ENCODE results near the gene NET1.

NET1 gene

GRCh38 chr10:5476918-5477525 is 64.7 kb downstream of the NET1 start:
- Mint-ChIP-seq H3K4me1 (peaks cover 13% of the 10 kb centered on the region), H3K27me3 (peaks cover 15% of the 10 kb centered on the region), H3K36me3 (no peaks in the 10 kb centered on the region), H3K9me3 (no peaks in the 10 kb centered on the region), H3K27ac (no peak overlapping the region), H3K4me3 (no peak overlapping the region)
- no peak for ATAC-seq

- H3K4me3 Mint-ChIP-seq: no peak overlapping the region
- peak; percentile 27 for ATAC-seq
Measured at GRCh38 chr10:5477948-5478693, 65.8 kb downstream of the NET1 start.

GRCh38 chr10:5478694-5479305 is 66.4 kb downstream of the NET1 start:
- Mint-ChIP-seq H3K27ac (no peak overlapping the region), H3K27me3 (peaks cover 19% of the 10 kb centered on the region), H3K4me1 (peaks cover 13% of the 10 kb centered on the region), H3K9me3 (no peaks in the 10 kb centered on the region), H3K36me3 (no peaks in the 10 kb centered on the region), H3K4me3 (no peak overlapping the region)
- ATAC-seq: no peak

More at GRCh38 chr10:5477948-5478693, 65.8 kb downstream of the NET1 start:
- Mint-ChIP-seq H3K27me3 (peaks cover 24% of the 10 kb centered on the region), H3K9me3 (no peaks in the 10 kb centered on the region), H3K27ac (no peak overlapping the region), H3K4me1 (peaks cover 13% of the 10 kb centered on the region), H3K36me3 (no peaks in the 10 kb centered on the region)

GRCh38 chr10:5479481-5480161 is 67.3 kb downstream of the NET1 start:
- no peaks in the 10 kb centered on the region for H3K9me3 Mint-ChIP-seq
- H3K4me3 Mint-ChIP-seq: no peak overlapping the region
- ATAC-seq: peak; percentile 64
- no peaks in the 10 kb centered on the region for H3K36me3 Mint-ChIP-seq
- H3K27ac Mint-ChIP-seq: peak overlapping the region; percentile 70
- H3K27me3 Mint-ChIP-seq: peaks cover 16% of the 10 kb centered on the region
- peaks cover 13% of the 10 kb centered on the region for H3K4me1 Mint-ChIP-seq

- peaks cover 22% of the 10 kb centered on the region for H3K27me3 Mint-ChIP-seq
- no peak overlapping the region for H3K4me3 Mint-ChIP-seq
Measured at GRCh38 chr10:5480162-5480941, 68.0 kb downstream of the NET1 start.

GRCh38 chr10:5481121-5481520 is 68.8 kb downstream of the NET1 start:
- Mint-ChIP-seq H3K9me3 (no peaks in the 10 kb centered on the region), H3K27ac (no peak overlapping the region), H3K4me1 (peaks cover 13% of the 10 kb centered on the region), H3K4me3 (no peak overlapping the region), H3K36me3 (no peaks in the 10 kb centered on the region), H3K27me3 (peaks cover 30% of the 10 kb centered on the region)
- no peak for ATAC-seq

More at GRCh38 chr10:5480162-5480941, 68.0 kb downstream of the NET1 start:
- no peaks in the 10 kb centered on the region for H3K36me3 Mint-ChIP-seq
- no peak for ATAC-seq
- H3K4me1 Mint-ChIP-seq: peaks cover 13% of the 10 kb centered on the region
- peak overlapping the region; percentile 70 for H3K27ac Mint-ChIP-seq
- H3K9me3 Mint-ChIP-seq: no peaks in the 10 kb centered on the region

- H3K27ac Mint-ChIP-seq: no peak overlapping the region
- no peak for ATAC-seq
- no peaks in the 10 kb centered on the region for H3K9me3 Mint-ChIP-seq
Measured at GRCh38 chr10:5482016-5482415, 69.7 kb downstream of the NET1 start.

GRCh38 chr10:5484205-5484604 is 71.8 kb downstream of the NET1 start:
- Mint-ChIP-seq H3K27me3 (peaks cover 58% of the 10 kb centered on the region), H3K36me3 (no peaks in the 10 kb centered on the region), H3K4me1 (peaks cover 11% of the 10 kb centered on the region), H3K4me3 (no peak overlapping the region), H3K9me3 (no peaks in the 10 kb centered on the region), H3K27ac (no peak overlapping the region)
- ATAC-seq: no peak

More at GRCh38 chr10:5482016-5482415, 69.7 kb downstream of the NET1 start:
- H3K4me1 Mint-ChIP-seq: peaks cover 13% of the 10 kb centered on the region
- H3K4me3 Mint-ChIP-seq: no peak overlapping the region
- H3K27me3 Mint-ChIP-seq: peaks cover 39% of the 10 kb centered on the region
- H3K36me3 Mint-ChIP-seq: no peaks in the 10 kb centered on the region

- H3K27me3 Mint-ChIP-seq: peaks cover 58% of the 10 kb centered on the region
- H3K4me1 Mint-ChIP-seq: peaks cover 9% of the 10 kb centered on the region
Measured at GRCh38 chr10:5485290-5485689, 72.9 kb downstream of the NET1 start.

GRCh38 chr10:5485948-5486852 is 73.8 kb downstream of the NET1 start:
- H3K4me3 Mint-ChIP-seq: no peak overlapping the region
- H3K27ac Mint-ChIP-seq: no peak overlapping the region
- peaks cover 58% of the 10 kb centered on the region for H3K27me3 Mint-ChIP-seq
- H3K9me3 Mint-ChIP-seq: no peaks in the 10 kb centered on the region
- no peaks in the 10 kb centered on the region for H3K36me3 Mint-ChIP-seq
- H3K4me1 Mint-ChIP-seq: peaks cover 18% of the 10 kb centered on the region
- no peak for ATAC-seq

More at GRCh38 chr10:5485290-5485689, 72.9 kb downstream of the NET1 start:
- ATAC-seq: no peak
- Mint-ChIP-seq H3K9me3 (no peaks in the 10 kb centered on the region), H3K4me3 (no peak overlapping the region), H3K27ac (no peak overlapping the region), H3K36me3 (no peaks in the 10 kb centered on the region)

GRCh38 chr10:5486853-5487235 is 74.5 kb downstream of the NET1 start:
- Mint-ChIP-seq H3K4me1 (peaks cover 24% of the 10 kb centered on the region), H3K9me3 (no peaks in the 10 kb centered on the region), H3K36me3 (no peaks in the 10 kb centered on the region), H3K27me3 (peaks cover 56% of the 10 kb centered on the region), H3K27ac (no peak overlapping the region), H3K4me3 (no peak overlapping the region)
- ATAC-seq: no peak

- Mint-ChIP-seq H3K27me3 (peaks cover 42% of the 10 kb centered on the region), H3K4me3 (no peak overlapping the region), H3K4me1 (peaks cover 24% of the 10 kb centered on the region), H3K36me3 (no peaks in the 10 kb centered on the region), H3K27ac (no peak overlapping the region), H3K9me3 (peaks cover 3% of the 10 kb centered on the region)
- no peak for ATAC-seq
Measured at GRCh38 chr10:5488272-5489161, 76.2 kb downstream of the NET1 start.

GRCh38 chr10:5490032-5490431 is 77.7 kb downstream of the NET1 start:
- Mint-ChIP-seq H3K4me3 (no peak overlapping the region), H3K4me1 (peaks cover 24% of the 10 kb centered on the region), H3K27me3 (peaks cover 39% of the 10 kb centered on the region), H3K9me3 (peaks cover 3% of the 10 kb centered on the region), H3K36me3 (no peaks in the 10 kb centered on the region), H3K27ac (no peak overlapping the region)
- ATAC-seq: no peak
